Activated CD4-positive, alpha-beta T cell treated with anti-CD3 and anti-CD28 coated beads, Interleukin-2, amount 50 U/mL, for 16 hours (primary cell): ENCODE results near the gene LAMA4.
A peak's percentile ranks its signal among the peaks of the same experiment; 100 is the strongest.
"Not testable (repeated sequence)": the region's sequence is repeated elsewhere in the genome, so short reads cannot be mapped to it uniquely, and the experiment has no call there.

Source experiments
- DNase-seq: peaks from one replicate; pipeline ENCODE4 v3.0.0-alpha.2; 2020

LAMA4 gene

DNA sequence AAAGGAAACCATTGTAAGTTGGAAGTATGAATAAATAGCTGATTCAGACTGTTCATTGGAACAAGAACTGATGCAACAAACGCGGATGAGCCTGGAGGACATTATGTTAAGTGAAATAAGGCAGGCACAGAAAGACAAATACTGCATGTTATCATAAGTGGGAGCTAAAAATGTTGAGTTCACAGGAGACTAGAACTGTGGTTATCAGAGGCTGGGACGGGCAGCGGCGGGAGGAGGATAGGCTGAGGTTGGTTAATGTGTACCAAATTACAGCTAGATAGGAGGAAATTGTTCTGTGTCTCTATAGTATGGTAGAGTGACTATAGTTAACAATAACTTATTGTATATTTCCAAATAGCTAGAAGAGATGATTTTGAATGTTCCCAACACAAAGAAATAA is 126.2 kb downstream of the LAMA4 start:
- no peak for DNase-seq

DNA sequence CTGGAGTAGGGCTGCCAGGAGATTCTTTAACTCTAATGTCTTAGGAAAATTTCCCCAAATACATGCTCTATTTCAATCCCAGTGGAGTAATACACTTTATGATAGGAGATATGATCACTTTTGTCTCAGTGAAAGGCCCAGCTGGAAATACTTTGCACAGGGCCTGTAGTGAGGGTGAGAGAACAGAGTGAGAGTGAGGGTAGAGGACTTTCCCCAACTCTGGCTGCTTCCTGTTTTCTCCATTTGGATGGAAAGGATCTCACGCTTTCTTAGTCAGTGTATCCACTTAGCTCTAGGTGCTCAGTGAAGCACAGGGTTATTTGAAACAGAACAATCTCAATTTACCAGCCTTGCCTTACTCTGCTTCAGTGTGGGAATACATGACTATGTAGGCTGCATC is 130.4 kb downstream of the LAMA4 start:
- DNase-seq: no peak

DNA sequence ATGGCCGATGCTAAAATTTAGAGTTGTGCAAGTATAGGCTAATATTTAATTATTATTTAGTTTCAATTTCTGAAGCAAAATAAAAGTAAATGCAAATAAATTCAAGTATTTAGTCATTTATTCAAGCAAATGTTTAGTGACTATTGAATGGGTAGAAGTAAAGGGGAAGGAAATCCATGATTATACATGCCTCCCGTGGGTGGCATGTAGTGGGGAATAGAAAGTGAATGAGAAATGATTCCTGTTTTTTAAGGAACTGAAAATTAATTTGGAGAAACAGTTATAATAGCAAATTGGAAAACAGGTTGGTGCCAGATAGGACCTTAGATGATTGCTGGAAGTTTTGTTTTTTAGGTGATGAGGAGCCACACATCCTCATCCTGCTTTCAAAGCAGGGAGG is 131.6 kb downstream of the LAMA4 start:
- no peak for DNase-seq

DNA sequence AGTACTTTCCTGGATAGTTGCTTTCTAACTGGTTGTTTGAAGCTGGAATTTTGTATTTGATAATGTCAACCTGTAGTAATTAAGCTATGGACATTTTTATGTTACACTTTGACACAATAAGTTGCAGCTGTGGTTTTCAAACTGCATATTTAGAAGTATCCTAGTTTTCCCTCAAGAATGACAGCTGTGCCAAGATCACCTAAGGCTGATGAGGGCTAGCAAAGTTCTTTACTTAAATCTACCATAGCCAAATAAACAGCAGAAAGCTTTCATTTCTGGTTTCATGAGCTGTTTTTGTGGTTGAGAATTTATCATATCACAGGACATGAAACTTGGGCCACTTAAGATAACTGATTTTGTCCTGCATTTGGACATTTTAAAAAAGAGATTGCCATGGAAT is 136.3 kb downstream of the LAMA4 start:
- DNase-seq: no peak

DNA sequence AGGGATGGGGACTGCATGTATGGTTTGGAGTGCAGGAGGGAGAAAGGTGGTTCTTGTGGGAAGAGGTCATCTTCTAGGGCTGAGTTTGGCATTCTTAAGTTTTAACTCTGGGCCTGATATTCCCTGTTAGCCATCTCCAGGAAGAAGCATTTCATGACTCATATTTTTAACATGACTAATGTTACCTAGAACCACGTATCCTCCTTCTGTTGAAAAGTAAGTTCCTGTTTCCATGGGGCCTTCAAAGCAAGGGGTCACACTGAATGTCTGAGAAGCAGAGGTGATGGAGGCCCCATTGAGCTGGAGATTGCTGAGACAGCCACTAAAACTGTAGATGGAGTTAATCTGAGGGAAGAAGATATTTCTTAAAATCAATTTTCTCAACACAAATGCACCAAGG is 136.8 kb downstream of the LAMA4 start:
- peak; percentile 49 for DNase-seq

DNA sequence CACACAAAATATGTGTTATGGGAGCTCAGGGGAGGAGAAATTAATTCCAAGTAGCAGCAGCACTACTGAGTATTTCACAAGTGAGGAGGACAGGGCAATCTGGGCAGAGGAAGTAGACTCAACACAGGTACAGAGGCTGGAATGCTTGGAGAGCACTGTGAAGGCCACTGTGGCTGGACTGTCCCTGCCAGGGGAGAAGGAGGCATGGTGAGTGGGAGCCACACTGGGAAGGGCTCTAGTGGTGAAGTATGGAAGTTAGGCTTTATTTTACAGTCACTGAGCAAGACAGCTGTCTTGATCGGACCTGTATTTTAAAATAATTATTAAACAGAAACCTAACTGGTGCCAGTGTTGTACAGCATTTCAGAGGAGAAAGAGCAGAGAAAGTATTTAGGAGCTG is 138.1 kb downstream of the LAMA4 start:
- DNase-seq: no peak

DNA sequence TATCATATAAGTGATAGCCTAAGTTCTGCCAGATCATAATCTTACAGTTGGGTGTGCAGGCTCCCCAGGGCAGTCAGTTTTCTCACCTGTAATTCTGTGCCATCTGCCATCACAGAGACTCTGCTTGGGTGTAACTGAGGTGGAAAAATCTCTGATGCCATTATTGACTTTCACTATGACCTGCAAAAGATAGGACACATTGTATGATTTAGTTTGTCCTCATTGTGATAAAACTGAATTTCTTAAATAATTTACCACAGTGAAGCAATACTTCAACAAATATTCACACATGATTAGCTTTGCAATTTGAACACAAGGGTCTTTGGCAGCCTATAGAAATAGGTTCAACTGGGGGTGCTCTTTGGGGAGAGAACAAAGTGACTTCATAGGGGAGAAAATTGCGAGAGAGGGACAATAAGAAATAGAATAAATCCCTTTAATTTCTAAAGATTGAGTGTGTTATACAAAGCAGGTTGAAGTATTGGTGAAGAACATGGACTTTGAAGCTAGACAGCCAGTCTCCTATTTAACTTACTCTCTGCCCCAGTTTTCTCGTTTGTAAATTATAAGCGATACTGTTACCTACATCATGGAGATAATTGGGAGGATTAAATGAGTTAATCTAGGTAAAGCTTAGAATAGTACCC is 139.7 kb downstream of the LAMA4 start:
- no peak for DNase-seq

DNA sequence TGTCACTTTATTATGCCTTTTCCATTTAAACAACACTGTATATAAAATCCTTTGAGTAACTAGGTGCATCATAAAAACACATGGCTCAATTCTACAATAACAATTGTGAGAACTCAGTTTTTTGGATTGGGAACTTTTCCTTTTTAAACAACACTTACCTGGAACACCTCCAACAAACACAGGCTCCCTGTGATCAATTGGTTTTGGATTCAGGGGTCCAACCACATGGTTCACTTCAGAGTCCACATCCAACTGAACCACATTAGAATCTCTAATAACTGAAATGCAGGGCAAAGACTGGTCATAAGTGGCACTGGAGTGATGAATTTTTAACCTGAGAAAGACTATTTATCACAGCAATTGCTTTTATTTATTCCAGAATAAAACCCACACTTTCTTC is 140.4 kb downstream of the LAMA4 start:
- DNase-seq: no peak

DNA sequence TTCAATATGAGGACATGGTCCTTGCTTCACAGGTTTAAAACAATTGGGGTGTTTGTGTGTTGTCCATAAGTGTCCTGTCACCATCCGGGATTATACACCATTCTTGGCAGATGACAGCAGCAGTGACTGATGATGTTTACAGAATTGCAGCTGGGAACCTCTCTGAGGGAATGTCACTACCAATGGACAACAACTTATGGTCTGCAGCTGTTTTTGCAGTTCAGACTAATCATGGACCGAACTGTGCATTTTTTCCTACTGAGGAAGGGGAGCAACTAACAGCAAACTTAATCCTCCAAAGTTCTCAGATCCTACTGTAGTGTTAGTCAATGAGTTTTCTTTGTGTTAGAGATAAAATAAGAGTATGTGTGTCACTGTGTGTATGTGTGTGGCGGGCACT is 140.9 kb downstream of the LAMA4 start:
- DNase-seq: no peak

DNA sequence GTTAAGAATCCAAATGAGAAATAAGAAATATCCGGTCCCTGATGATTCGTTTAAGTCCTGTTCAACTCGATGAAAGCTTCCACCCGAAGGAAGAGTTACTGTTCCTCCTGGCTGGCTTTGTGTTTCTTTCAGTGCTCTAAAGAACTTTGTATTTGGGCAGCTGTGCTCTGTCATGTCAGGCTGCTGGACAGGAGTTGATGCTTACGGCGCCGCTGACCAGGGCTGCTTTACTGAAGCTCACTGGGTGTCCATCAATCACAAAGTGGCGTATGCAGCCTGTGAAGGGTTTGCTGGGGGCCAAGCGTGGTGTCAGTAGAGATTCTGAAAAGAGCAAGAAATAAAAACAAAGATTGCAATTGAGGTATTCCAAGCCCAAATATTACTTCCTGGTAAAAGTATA is 145.1 kb downstream of the LAMA4 start:
- no peak for DNase-seq

DNA sequence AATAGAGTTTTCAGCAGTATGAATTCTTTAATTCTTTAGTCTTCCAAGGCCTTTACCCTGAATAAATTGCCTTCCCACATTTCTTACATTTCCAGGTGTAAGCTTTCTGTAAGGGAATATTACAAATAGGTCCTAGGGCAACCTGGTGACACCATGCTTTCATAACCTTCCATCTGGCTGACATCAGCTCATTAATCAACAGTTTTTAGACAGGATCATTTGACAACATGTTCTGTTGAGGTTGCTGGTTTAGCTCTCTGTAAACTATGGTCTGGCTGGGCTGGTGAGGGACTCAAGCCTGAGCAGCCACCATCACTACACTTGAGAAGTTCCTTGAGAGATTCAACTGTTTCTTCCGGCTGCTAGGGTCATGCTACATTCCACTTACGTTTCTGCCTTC is 147.8 kb downstream of the LAMA4 start:
- no peak for DNase-seq

DNA sequence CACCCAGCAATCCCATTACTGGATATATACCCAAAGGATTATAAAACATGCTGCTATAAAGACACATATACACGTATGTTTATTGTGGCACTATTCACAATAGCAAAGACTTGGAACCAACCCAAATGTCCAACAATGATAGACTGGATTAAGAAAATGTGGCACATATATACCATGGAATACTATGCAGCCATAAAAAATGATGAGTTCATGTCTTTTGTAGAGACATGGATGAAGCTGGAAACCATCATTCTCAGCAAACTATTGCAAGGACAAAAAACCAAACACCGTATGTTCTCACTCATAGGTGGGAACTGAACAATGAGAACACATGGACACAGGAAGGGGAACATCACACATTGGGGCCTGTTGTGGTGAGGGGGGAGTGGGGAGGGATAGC is 148.3 kb downstream of the LAMA4 start:
- DNase-seq: not testable (repeated sequence)

DNA sequence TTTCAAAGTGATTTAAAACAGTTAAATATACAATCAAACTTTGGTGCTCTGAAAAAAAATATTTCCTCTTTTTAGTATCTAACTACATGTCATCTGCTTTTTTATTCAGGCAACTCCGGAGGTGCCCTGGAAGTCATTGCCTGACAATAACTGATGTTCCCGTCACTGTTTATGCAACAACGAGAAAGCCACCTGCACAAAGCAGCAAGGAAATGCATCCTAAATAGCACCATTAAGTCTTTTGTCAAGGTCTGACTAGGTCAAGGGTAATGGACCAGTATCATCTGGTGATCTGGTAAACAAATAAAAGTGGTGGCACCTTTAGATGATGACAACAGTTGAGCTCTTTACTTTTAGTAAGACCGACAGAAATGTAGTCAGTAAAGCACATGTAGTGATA is 153.8 kb downstream of the LAMA4 start:
- DNase-seq: no peak

DNA sequence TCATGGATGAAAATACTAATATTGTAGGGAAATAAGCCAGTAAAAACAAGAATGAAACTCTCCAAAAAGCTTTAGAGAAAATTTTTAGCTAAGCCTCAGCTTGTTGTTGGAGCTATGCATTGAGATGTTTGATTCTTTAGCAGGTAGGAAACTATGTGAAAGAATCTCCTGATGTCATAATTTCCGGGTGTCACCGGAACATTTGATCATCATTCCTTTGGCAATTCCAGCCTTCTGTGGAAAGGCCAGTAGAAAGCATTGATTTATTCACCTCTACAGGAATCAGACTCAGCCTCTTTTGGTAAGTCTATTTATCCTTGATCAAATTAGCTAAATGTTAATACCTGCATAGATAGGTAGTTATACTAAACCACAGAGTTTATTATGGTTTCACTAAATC is 157.5 kb downstream of the LAMA4 start:
- no peak for DNase-seq

DNA sequence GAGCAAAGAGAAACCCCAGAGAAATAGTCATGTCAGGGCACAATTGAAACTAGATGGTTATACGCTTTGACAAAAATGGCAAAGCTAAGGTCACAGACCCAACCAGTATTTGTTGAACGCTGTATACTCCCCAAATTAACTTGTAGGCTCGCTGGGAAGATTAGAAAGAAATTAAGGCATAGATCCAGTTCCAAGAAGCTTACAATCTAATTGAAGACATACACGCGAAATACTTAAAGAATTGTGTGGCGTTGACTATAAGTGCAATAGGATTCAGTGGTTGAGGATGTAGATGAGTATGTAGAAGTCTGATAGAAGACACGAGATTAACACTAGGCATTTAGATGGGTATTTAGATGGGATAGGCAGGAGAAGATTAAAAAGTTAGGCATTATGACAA is 166.5 kb downstream of the LAMA4 start:
- no peak for DNase-seq

DNA sequence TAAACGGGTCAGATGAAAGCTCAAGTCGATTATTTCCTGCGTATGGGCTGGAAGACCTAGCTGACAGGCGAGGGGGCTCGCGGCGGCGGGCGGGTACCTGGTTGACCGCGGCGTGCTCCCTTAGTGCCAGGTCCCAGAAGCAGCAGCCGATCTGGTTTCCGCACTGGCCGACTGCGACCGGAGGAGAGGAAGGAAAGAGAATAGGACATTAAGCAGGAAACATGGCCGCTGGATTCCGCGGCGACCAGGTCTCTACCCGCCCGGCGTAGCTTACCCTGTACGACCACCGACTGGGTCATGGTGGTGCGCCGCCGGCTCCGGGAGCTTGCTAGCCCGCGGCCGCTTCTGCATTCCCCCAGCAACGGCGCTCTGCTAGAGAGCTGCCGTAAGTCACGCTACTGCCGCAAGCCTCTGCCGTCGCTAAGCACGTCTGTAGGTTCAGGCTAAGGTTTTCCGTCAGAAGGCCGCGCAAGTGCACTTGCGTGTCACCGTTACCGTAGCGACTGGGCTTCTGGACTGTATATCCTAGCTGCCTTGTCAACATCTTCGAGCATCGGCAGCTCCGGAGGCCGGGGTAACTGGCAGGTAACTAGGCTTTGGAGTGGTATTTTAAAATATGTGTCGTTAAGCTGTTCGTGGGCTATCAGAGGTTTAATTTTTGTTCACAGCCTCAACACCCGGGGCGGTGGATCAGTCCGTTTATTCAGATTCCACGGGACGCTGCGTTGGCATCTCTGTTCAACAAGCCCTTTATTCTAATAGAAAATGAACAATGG is 167.0 kb downstream of the LAMA4 start, which contains the start of the genes FAM229B and TUBE1:
Gene FAM229B (plus strand): TSS at position 456 of the 776 bp plus-strand sequence. CDS start 11,693 bp downstream, outside the sequence.
Gene TUBE1 (minus strand): TSS at position 347 of the 776 bp plus-strand sequence. CDS start 48 bp downstream, at position 299.
- peak; percentile 95 for DNase-seq

DNA sequence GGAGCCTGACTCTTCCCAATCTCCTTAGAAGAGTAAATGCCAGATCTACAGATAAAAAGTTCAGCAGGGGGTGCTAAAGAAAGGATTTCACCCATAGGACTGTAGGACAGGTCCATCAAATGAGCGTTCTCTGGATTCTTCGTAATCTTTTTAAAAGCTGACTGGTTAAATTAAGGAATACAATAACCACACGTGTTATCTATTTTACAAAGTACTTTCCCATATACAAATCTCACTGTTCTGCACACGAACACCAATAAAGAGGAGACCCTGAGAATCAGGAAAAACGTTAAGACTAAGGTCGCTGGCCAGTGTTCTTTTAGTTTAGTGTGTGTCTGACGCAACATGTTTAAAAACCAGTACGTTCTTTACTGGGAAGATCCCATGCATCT is 167.6 kb downstream of the LAMA4 start:
- DNase-seq: peak; percentile 30

DNA sequence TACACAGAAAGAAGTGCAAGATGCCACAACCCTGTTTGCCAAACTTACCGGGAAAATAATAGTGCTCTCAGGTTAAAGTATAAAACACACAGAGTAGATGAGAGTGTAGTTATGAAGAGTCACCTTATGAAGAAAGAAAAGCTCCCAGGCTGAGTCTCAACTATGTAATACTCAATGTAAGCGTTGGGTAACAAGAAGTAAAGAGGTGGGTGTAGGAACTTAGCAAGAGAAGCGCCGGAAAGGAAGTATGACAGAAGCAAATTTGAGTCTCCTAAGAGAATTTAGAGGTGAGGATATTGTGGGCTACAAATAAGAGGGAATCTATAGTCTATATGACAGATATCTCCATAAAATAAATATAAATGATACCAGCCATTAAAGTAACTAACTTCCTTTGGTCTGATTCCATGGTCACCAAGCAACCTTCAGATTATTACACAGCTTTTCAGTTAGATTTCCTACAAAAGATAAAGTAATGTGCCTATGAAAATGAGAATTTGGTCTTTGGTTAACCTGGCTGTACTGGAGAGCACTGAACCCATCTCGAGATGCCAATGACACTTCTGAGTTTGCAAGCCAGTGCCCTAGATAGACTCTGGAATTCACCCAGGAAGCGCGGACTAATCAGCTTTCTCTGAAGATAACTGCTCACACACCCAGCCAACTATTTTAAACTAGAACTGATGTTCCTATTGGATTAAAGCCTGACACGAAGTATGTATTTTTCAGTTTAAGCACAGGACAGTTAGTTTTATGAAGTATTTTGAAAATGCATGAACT is 168.9 kb downstream of the LAMA4 start:
- no peak for DNase-seq

DNA sequence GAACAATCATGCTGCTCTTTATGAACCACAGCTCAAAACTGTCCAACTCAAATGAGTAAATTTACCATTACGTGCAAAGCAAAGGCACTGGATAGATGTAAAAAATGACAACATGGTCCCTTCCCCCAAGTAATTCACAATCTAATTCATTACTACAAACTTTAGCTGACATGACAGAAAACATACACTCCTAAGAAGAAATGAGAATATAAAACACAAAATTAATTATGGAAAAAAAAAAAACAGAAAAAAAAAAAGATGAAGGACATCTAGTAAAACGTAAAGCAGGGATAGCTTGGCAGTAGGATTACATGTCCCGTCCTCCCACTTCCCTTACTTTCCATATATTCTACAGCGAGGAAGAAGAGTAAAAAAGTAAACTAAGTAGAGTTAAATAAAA is 172.8 kb downstream of the LAMA4 start:
- no peak for DNase-seq

DNA sequence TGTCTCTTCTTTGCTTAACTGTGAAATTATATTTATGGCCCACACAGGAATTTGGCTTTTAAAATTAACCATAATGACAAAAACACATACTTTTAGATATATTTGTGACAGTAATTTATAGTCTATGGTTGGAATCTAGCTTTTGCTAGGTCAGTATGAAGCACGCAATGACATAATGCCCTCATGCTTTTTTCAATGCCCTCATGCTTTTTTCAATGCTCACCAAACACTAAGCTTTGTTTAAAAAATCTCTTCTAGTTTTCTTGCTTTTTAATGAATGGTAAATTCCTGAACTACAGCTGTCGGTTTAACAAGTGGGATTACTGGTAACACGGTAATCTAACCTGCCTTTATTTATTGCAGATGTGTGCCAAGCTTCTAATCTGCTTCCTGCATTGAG is 187.8 kb downstream of the LAMA4 start:
- no peak for DNase-seq

DNA sequence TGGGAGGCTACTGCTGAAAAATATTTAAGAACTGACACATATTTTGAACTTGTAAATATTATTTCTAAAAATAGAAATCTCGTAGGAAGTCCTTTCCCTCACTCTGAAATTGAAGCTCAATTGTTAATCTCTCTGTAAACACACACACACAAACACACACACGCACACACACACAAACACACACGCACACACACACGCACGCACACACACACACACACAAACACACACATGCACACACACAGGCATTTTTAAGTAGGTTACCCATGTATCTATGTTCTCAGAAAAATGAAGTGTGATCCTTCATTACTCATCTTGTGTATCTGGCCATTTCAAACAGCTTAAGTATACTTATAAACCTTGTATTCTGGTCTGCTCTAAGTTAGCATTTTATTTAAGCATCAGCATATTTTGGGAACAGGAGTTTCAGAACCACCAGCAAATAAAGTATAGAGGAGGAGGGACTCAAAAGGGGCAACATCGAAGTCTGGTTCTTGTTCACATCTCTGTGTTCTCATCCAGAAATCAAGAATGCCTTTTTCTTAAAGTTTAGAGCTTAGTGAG is 188.9 kb downstream of the LAMA4 start:
- DNase-seq: no peak

DNA sequence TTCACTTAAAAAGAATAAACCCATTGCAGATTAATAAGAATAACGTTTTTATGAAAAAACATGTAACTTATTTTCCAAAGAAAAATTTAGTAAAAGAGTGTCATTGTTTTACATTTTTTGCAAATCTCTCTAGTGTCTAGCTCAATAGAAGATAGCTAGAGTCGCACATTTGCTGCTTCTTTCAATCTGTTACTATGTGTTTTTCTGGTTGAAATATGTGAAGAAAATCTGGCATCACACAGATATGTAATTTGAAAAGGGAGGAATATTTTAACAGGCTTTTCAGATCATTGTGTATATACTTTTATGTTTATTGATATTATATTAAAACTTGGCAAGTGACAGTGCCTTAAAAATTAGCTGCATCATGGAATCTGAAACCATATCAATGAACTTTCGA is 191.4 kb downstream of the LAMA4 start:
- DNase-seq: no peak

DNA sequence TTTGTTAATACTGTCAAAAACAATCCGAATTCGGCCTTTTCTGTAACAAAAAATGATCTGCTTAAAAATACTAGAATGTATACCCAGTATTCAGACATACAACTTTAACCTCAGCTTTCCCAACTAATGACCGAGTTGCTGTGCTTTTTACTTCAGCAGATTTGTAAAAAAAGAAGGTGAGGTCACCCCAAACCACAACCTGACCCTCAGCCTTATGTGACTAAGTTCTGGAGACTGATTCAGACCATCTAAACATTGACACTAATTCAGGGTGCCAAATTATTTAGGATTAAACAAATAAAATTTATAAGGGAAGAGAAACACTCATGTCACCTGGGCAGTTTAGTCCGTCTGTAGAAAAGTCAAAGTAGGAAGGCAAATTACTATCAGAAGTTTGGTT is 192.8 kb downstream of the LAMA4 start:
- DNase-seq: no peak
